Measurements from ENCODE around the gene SP3. TPM values are rescaled to one million over a fixed set of nuclear protein-coding genes. Genes with fewer than 3 reads are reported as not detected.

SP3 gene
- total RNA-seq, 1 donor from 2014 or later, result 79.9 TPM

- Mint-ChIP-seq H3K4me3 (ENCODE audit: unreplicated experiment) (no peak overlapping the region), H3K9me3 (ENCODE audit: unreplicated experiment) (peaks cover 2% of the 10 kb centered on the region), H3K4me1 (ENCODE audit: low read depth, unreplicated experiment) (peaks cover 8% of the 10 kb centered on the region), H3K27me3 (ENCODE audit: unreplicated experiment) (no peaks in the 10 kb centered on the region), H3K27ac (ENCODE audit: unreplicated experiment) (no peak overlapping the region), H3K36me3 (ENCODE audit: unreplicated experiment) (no peaks in the 10 kb centered on the region)
- TF ChIP-seq CTCF (IDR thresholded peaks at IDR 0.05; ENCODE audit: partially characterized antibody, unreplicated experiment), result no peak
- DNase-seq, result no peak
Observed at GRCh38 chr2:173943738-173944137, 21.4 kb downstream of the SP3 start.

GRCh38 chr2:173942861-173943523 is 22.2 kb downstream of the SP3 start:
- Mint-ChIP-seq H3K4me3 (ENCODE audit: unreplicated experiment) (no peak overlapping the region), H3K4me1 (ENCODE audit: low read depth, unreplicated experiment) (peaks cover 9% of the 10 kb centered on the region), H3K27ac (ENCODE audit: unreplicated experiment) (no peak overlapping the region), H3K9me3 (ENCODE audit: unreplicated experiment) (peaks cover 2% of the 10 kb centered on the region), H3K27me3 (ENCODE audit: unreplicated experiment) (no peaks in the 10 kb centered on the region), H3K36me3 (ENCODE audit: unreplicated experiment) (no peaks in the 10 kb centered on the region)
- no peak for TF ChIP-seq CTCF (IDR thresholded peaks at IDR 0.05; ENCODE audit: partially characterized antibody, unreplicated experiment)
- DNase-seq, result no peak

- no peaks in the 10 kb centered on the region for H3K36me3 Mint-ChIP-seq (ENCODE audit: unreplicated experiment)
- H3K4me3 Mint-ChIP-seq (ENCODE audit: unreplicated experiment), result no peak overlapping the region
- no peak for TF ChIP-seq CTCF (IDR thresholded peaks at IDR 0.05; ENCODE audit: partially characterized antibody, unreplicated experiment)
- H3K9me3 Mint-ChIP-seq (ENCODE audit: unreplicated experiment), result peaks cover 2% of the 10 kb centered on the region
- DNase-seq, result no peak
- no peak overlapping the region for H3K27ac Mint-ChIP-seq (ENCODE audit: unreplicated experiment)
- H3K4me1 Mint-ChIP-seq (ENCODE audit: low read depth, unreplicated experiment), result peaks cover 11% of the 10 kb centered on the region
- no peaks in the 10 kb centered on the region for H3K27me3 Mint-ChIP-seq (ENCODE audit: unreplicated experiment)
Observed at GRCh38 chr2:173941567-173941966, 23.6 kb downstream of the SP3 start.

GRCh38 chr2:173940208-173941020 is 24.8 kb downstream of the SP3 start:
- peaks cover 2% of the 10 kb centered on the region for H3K9me3 Mint-ChIP-seq (ENCODE audit: unreplicated experiment)
- DNase-seq, result no peak
- no peak overlapping the region for H3K4me3 Mint-ChIP-seq (ENCODE audit: unreplicated experiment)
- no peak for TF ChIP-seq CTCF (IDR thresholded peaks at IDR 0.05; ENCODE audit: partially characterized antibody, unreplicated experiment)
- H3K27me3 Mint-ChIP-seq (ENCODE audit: unreplicated experiment), result no peaks in the 10 kb centered on the region
- H3K27ac Mint-ChIP-seq (ENCODE audit: unreplicated experiment), result no peak overlapping the region
- no peaks in the 10 kb centered on the region for H3K36me3 Mint-ChIP-seq (ENCODE audit: unreplicated experiment)
- peaks cover 11% of the 10 kb centered on the region for H3K4me1 Mint-ChIP-seq (ENCODE audit: low read depth, unreplicated experiment)
